Endothelial cell of umbilical vein (primary cell): ENCODE results near the gene MESP1. TPM values are rescaled to one million over a fixed set of nuclear protein-coding genes. Genes with fewer than 3 reads are reported as not detected.

Experiments
- BruUV-seq: library from RNA; stranded (reverse); fragments of 400-500 nt; replicated peaks from 2 replicates; lab custom pipeline; 2021; lab: Mats Ljungman, UMichigan
- CTCF ChIA-PET: fragments of 300-600, 350-600 bp; sonication (Branson Sonifier 250); formaldehyde crosslinking; loops from one replicate; lab custom pipeline; 2021; ENCODE audit warnings: antibody characterized with exemption, inconsistent platforms; lab: Charles Lee
- POLR2A ChIA-PET: fragments of 300-600, 350-600 bp; sonication (Branson Sonifier 250); formaldehyde crosslinking; loops from one replicate; lab custom pipeline; 2021; ENCODE audit warnings: antibody characterized with exemption, inconsistent platforms; lab: Charles Lee
- DNase-seq: peaks from one replicate; pipeline ENCODE4 v3.0.0-alpha.2; 2011; ENCODE audit warnings: low read depth, low spot score
- FAIRE-seq: peaks from 2 replicates; lab custom pipeline; 2011; peaks lifted over from hg19 to GRCh38; lab: Jason Lieb, UNC
- H2AFZ ChIP-seq: 2 replicates; pipeline ENCODE4 v1.6.0; 2012; ENCODE audit warnings: low read depth, low read length, control low read depth, inconsistent platforms
- H3K27ac ChIP-seq: 2 replicates; pipeline ENCODE4 v1.5.1; 2011; ENCODE audit warnings: low read depth, mild to moderate bottlenecking, control low read depth, low read length, moderate library complexity; ENCODE audit not compliant: insufficient read depth
- H3K27me3 ChIP-seq, 2 experiments: 2 replicates each; pipeline versions ENCODE4 v1.6.0 to v1.6.1; 2011; ENCODE audit warnings: low read length in 2 of 2, mixed read lengths in 1 of 2; ENCODE audit not compliant: control insufficient read depth in 2 of 2, insufficient read depth in 2 of 2
- H3K36me3 ChIP-seq, 2 experiments: 2 replicates in 1 of 2; 3 replicates in 1 of 2; pipeline ENCODE4 v1.5.1; 2011; ENCODE audit warnings: low read length in 2 of 2, mild to moderate bottlenecking in 1 of 2, moderate library complexity in 1 of 2; ENCODE audit not compliant: control insufficient read depth in 2 of 2, insufficient read depth in 2 of 2; ENCODE audit errors: extremely low read depth in 1 of 2
- H3K4me1 ChIP-seq: 3 replicates; pipeline ENCODE4 v1.5.1; 2011; ENCODE audit warnings: mild to moderate bottlenecking, low read length; ENCODE audit not compliant: control insufficient read depth, insufficient read depth; ENCODE audit errors: extremely low read depth
- H3K4me2 ChIP-seq: 2 replicates; pipeline ENCODE4 v1.6.1; 2011; ENCODE audit warnings: low read length, control low read depth, mixed read lengths; ENCODE audit not compliant: insufficient read depth
- H3K4me3 ChIP-seq, 3 experiments: fragments of 200-600 bp in 1 of 3; sonication (generic), shearing (Covaris generic) in 1 of 3; replicated peaks in 1 of 3; 2 replicates each; pipeline ENCODE4 v1.5.1; 2011 to 2016; ENCODE audit warnings: control low read depth in 3 of 3, low read length in 3 of 3, mild to moderate bottlenecking in 2 of 3, inconsistent platforms in 1 of 3, low read depth in 1 of 3, moderate library complexity in 1 of 3; ENCODE audit not compliant: insufficient read depth in 1 of 3
- H3K79me2 ChIP-seq: 2 replicates; pipeline ENCODE4 v1.6.0; 2012; ENCODE audit warnings: low read length, inconsistent platforms; ENCODE audit not compliant: control insufficient read depth, insufficient read depth
- H3K9ac ChIP-seq: replicated peaks from 2 replicates; pipeline ENCODE3; 2011; ENCODE audit warnings: low read length, control low read depth; ENCODE audit not compliant: insufficient read depth; ENCODE audit errors: extremely low read depth
- H3K9me1 ChIP-seq: replicated peaks from 3 replicates; pipeline ENCODE4 v1.6.0; 2011; ENCODE audit warnings: mild to moderate bottlenecking, low read length; ENCODE audit not compliant: control insufficient read depth, insufficient read depth; ENCODE audit errors: extremely low read depth
- H3K9me3 ChIP-seq: replicated peaks from 2 replicates; pipeline ENCODE4 v1.5.1; 2012; ENCODE audit warnings: low read length, inconsistent platforms; ENCODE audit not compliant: control insufficient read depth, insufficient read depth
- H4K20me1 ChIP-seq: replicated peaks from 2 replicates; pipeline ENCODE3; 2011; ENCODE audit warnings: mild to moderate bottlenecking, low read length; ENCODE audit not compliant: control insufficient read depth, insufficient read depth; ENCODE audit errors: extremely low read depth
- EZH2 ChIP-seq: IDR thresholded peaks from 2 replicates; pipeline ENCODE4 v1.6.1; 2012; ENCODE audit warnings: borderline replicate concordance, low read depth, mild to moderate bottlenecking, moderate library complexity, low read length, inconsistent platforms; ENCODE audit not compliant: severe bottlenecking
- FOS ChIP-seq: IDR thresholded peaks from 2 replicates; pipeline ENCODE4 v1.6.1; 2011; ENCODE audit warnings: mild to moderate bottlenecking, low read length, moderate library complexity, borderline replicate concordance; ENCODE audit not compliant: insufficient read depth
- GATA2 ChIP-seq: IDR thresholded peaks from 2 replicates; pipeline ENCODE4 v1.7.0; 2011; ENCODE audit warnings: low read depth, mild to moderate bottlenecking, moderate library complexity, mixed read lengths, low read length; ENCODE audit not compliant: insufficient read length, insufficient read depth
- JUN ChIP-seq: IDR thresholded peaks from 2 replicates; pipeline ENCODE4 v1.6.1; 2011; ENCODE audit warnings: borderline replicate concordance, low read depth; ENCODE audit not compliant: insufficient read length, insufficient read depth
- MYC ChIP-seq: IDR thresholded peaks from one replicate; pipeline ENCODE4 v1.6.1; 2011; ENCODE audit warnings: mild to moderate bottlenecking, low read depth, low read length
- POLR2A ChIP-seq: IDR thresholded peaks from 2 replicates; pipeline ENCODE4 v1.6.1; 2012; ENCODE audit warnings: low read depth, mild to moderate bottlenecking, control low read depth, low read length
- POLR2AphosphoS5 ChIP-seq: IDR thresholded peaks from 2 replicates; pipeline ENCODE4 v1.6.1; 2012; ENCODE audit warnings: low read depth, mild to moderate bottlenecking, control low read depth, low read length, moderate library complexity; ENCODE audit not compliant: insufficient read depth
- dilution Hi-C: fragments of 300-500 bp; cut with MboI; formaldehyde crosslinking; loops from one replicate; pipeline ENCODE4 v1.15.0; 2019; ENCODE audit warnings: low sequenced_read_pairs; ENCODE audit not compliant: extremely low pct_ligation_motif_present
- intact Hi-C: fragments of 100-400 bp; cut with micrococcal nuclease; formaldehyde crosslinking; loops from one replicate; pipeline ENCODE4 v1.10.0; 2022
- polyA plus RNA-seq, 4 experiments: library from polyadenylated mRNA; depleted of rRNA in 3 of 4; stranded (reverse) in 3 of 4; unstranded in 1 of 4; fragments of >200 nt; gene quantifications; 2 replicates each; pipeline versions ENCODE4 v1.2.1 to v1.2.3, GENCODE V29; 2011 to 2012; ENCODE audit warnings: missing spikeins in 1 of 4
- total RNA-seq: library from RNA; stranded (reverse); gene quantifications from 2 replicates; pipeline ENCODE4 v1.2.3, GENCODE V29; 2021
- TF ChIP-seq, protein P1 (sequence below): IDR thresholded peaks from 2 replicates; pipeline ENCODE4 v1.6.1; 2011; ENCODE audit not compliant: insufficient read depth, insufficient read length
- TF ChIP-seq, protein P2 (sequence below), 2 donors: IDR thresholded peaks; 1 replicate in 1 of 2; 2 replicates in 1 of 2; pipeline ENCODE4 v1.5.1; 2011; ENCODE audit warnings: low read length in 2 of 2, mild to moderate bottlenecking in 2 of 2, moderate library complexity in 2 of 2, control low read depth in 1 of 2, inconsistent platforms in 1 of 2, low read depth in 1 of 2; ENCODE audit not compliant: insufficient read depth in 1 of 2; ENCODE audit errors: extremely low read depth in 1 of 2

The MESP1 gene
- total and polyA plus RNA-seq, 2 donors (not counting 3 experiments of a cell fraction or from before 2014, with no cell fraction given) = 0.68 to 1.7 TPM

DNA sequence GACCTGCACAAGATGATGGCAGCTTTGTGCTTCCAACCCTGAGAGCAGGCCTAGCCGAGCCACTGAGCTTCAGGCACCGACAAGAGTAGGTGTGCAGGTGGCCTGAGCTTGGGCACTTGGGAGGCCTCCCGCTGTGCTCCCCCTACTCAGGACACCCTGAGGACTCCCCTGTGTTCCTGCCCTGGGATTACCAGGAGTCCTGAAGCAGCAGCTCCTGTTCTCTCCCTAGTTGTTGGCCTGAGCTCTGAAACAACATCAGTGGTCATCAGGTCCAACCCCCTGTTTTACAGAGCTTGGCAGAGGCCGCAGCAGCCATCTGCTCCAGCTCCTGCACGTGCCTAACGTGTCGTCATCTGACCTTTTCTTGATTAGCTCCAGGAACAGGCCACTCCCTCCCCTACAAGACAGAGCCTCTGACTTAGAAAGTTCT, 17.0 kb upstream of the MESP1 start:
- no peaks in the 10 kb centered on the region for H3K9me3 ChIP-seq
- no TSS peak for BruUV-seq
- TF ChIP-seq, protein P1, sequence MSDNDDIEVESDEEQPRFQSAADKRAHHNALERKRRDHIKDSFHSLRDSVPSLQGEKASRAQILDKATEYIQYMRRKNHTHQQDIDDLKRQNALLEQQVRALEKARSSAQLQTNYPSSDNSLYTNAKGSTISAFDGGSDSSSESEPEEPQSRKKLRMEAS = no peak
- no peak for TF ChIP-seq POLR2AphosphoS5
- TF ChIP-seq, protein P2, sequence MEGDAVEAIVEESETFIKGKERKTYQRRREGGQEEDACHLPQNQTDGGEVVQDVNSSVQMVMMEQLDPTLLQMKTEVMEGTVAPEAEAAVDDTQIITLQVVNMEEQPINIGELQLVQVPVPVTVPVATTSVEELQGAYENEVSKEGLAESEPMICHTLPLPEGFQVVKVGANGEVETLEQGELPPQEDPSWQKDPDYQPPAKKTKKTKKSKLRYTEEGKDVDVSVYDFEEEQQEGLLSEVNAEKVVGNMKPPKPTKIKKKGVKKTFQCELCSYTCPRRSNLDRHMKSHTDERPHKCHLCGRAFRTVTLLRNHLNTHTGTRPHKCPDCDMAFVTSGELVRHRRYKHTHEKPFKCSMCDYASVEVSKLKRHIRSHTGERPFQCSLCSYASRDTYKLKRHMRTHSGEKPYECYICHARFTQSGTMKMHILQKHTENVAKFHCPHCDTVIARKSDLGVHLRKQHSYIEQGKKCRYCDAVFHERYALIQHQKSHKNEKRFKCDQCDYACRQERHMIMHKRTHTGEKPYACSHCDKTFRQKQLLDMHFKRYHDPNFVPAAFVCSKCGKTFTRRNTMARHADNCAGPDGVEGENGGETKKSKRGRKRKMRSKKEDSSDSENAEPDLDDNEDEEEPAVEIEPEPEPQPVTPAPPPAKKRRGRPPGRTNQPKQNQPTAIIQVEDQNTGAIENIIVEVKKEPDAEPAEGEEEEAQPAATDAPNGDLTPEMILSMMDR (IDR thresholded peaks at IDR 0.05; ENCODE audit: extremely low read depth in 1 of 2, insufficient read depth in 1 of 2, low read depth in 1 of 2, low read length in 2 of 2) = no peak
- TF ChIP-seq POLR2A = no peak
- no peak for TF ChIP-seq JUN
- TF ChIP-seq GATA2 = no peak
- TF ChIP-seq MYC = no peak
- TF ChIP-seq EZH2 = no peak
- no peak for TF ChIP-seq FOS
- H3K79me2 ChIP-seq = no peaks in the 10 kb centered on the region
- no peak overlapping the region for H2AFZ ChIP-seq
- H4K20me1 ChIP-seq = no peaks in the 10 kb centered on the region
- H3K9me1 ChIP-seq = no peaks in the 10 kb centered on the region
- H3K4me2 ChIP-seq = no peak overlapping the region
- no peak overlapping the region for H3K4me3 ChIP-seq
- intact Hi-C loops = no loop called here
- DNase-seq (no peak), FAIRE-seq (no peak)
- no peaks in the 10 kb centered on the region for H3K4me1 ChIP-seq
- no peak overlapping the region for H3K9ac ChIP-seq
- H3K36me3 ChIP-seq = no peaks in the 10 kb centered on the region
- CTCF ChIA-PET = interaction anchor here (0.9 to 2.3 kb wide), 7 partner anchors 9 to 120 kb away, joined by 3 to 22 read pairs (median 4); partner anchors contain the start of gene ANPEP
- POLR2A ChIA-PET = no interaction called here
- dilution Hi-C loops = loop anchor here (25.0 kb wide), 1 partner anchor 94 kb away; no protein-coding TSS in a partner anchor
- H3K27ac ChIP-seq = no peak overlapping the region
- H3K27me3 ChIP-seq = no peaks in the 10 kb centered on the region
